Measurements from ENCODE around the gene PARN. TPM values are rescaled to one million over a fixed set of nuclear protein-coding genes. Genes with fewer than 3 reads are reported as not detected.
"Not testable (repeated sequence)": the region's sequence is repeated elsewhere in the genome, so short reads cannot be mapped to it uniquely, and the experiment has no call there.

PARN gene
- total RNA-seq, 6 experiments from 2014 or later = 12.1 to 28.0 (median 15.6) TPM

DNA sequence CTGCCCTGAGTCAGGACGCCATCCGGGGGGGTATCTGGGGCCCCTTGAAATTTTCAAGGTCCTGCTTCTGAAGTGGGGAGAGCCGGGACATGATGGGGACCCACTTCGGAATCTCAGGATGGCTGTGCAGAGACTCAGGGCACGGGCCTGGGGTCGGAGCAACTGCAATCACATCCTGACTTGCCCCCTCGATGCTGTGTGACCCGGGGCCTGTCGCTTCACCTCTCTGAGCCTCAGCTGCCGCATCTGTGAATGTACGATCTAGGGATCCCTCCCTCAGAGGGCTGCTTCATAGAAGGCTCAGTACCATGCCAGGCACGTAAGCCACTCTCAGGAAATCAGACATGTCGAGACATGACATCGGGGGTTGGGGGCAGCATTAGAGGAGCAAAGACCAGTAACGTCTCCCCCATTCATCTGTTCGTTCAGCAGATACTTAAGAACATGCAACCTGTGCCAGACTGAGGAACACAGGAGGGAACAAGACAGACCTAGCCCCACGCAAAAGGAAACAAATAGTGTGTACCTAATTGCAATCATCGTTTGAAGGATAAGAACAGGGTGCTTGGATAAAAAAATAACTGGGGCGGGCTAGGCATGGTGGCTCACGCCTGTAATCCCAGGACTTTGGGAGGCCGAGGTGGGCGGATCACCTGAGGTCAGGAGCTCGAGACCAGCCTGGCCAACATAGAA lies 229.6 kb downstream of the PARN start:
- intact Hi-C loops (cut with DNase I) = no loop called here
- TF ChIP-seq CTCF (IDR thresholded peaks at IDR 0.05) (no peak), POLR2A (IDR thresholded peaks at IDR 0.05) (no peak)
- H3K36me3 ChIP-seq = no peaks in the 10 kb centered on the region

GRCh38 chr16:14399378-14400284 lies 230.4 kb downstream of the PARN start:
- peak in 1 of 3 donors; percentile 33 for DNase-seq
- WGBS (ENCODE audit: insufficient coverage, low coverage, low lambda C conversion rate, missing lambda C conversion rate) = 70% methylated on average over 16 of the region's 25 CpGs
- no peak overlapping the region for H3K4me3 ChIP-seq

More for the DNA sequence above, 229.6 kb downstream of the PARN start:
- Histone ChIP-seq H3K4me1 (no peaks in the 10 kb centered on the region), H3K27ac (no peak overlapping the region), H3K4me3 (no peak overlapping the region), H3K9me3 (no peaks in the 10 kb centered on the region), H3K27me3 (no peaks in the 10 kb centered on the region)
- no peak for DNase-seq
- ATAC-seq = no peak
- whole genome bisulfite sequencing (ENCODE audit: insufficient coverage, low coverage, low lambda C conversion rate, missing lambda C conversion rate) = 87% methylated on average over 7 of the region's 23 CpGs

GRCh38 chr16:14398014-14398717 lies 231.9 kb downstream of the PARN start:
- no peak for TF ChIP-seq CTCF (IDR thresholded peaks at IDR 0.05)
- no peak for TF ChIP-seq POLR2A (IDR thresholded peaks at IDR 0.05)
- Histone ChIP-seq H3K4me3 (no peak overlapping the region), H3K27me3 (no peaks in the 10 kb centered on the region), H3K9me3 (no peaks in the 10 kb centered on the region), H3K36me3 (no peaks in the 10 kb centered on the region), H3K4me1 (no peaks in the 10 kb centered on the region), H3K27ac (no peak overlapping the region)
- intact Hi-C loops (cut with DNase I) = no loop called here
- peak in 1 of 4 donors; percentile 16 for ATAC-seq
- DNase-seq = no peak
- 77% methylated on average over 5 of the region's 11 CpGs for WGBS (ENCODE audit: insufficient coverage, low coverage, low lambda C conversion rate, missing lambda C conversion rate)

More at GRCh38 chr16:14399378-14400284, 230.4 kb downstream of the PARN start:
- ATAC-seq = peak; percentile 47 to 93 (median 73)
- intact Hi-C loops (cut with DNase I) = no loop called here
- TF ChIP-seq CTCF (IDR thresholded peaks at IDR 0.05) (no peak), POLR2A (IDR thresholded peaks at IDR 0.05) (no peak)
- H3K27me3 ChIP-seq = no peaks in the 10 kb centered on the region
- H3K9me3 ChIP-seq = no peaks in the 10 kb centered on the region
- H3K27ac ChIP-seq = no peak overlapping the region
- H3K4me1 ChIP-seq = no peaks in the 10 kb centered on the region
- no peaks in the 10 kb centered on the region for H3K36me3 ChIP-seq

- H3K9me3 ChIP-seq; H3K36me3 ChIP-seq; ATAC-seq; H3K4me3 ChIP-seq; DNase-seq; H3K4me1 ChIP-seq; H3K27ac ChIP-seq; intact Hi-C loops (cut with DNase I); H3K27me3 ChIP-seq: not testable (repeated sequence)
- WGBS (ENCODE audit: insufficient coverage, low coverage, low lambda C conversion rate, missing lambda C conversion rate) = 82% methylated on average over 10 of the region's 10 CpGs
Measured at GRCh38 chr16:14395710-14396304, 234.3 kb downstream of the PARN start.

Measured in right lobe of liver (tissue), 6 donors.